ENCODE data around the gene MXRA7.

- TF ChIP-seq CTCF (IDR thresholded peaks at IDR 0.05) (no peak), RXRA (IDR thresholded peaks at IDR 0.05; ENCODE audit: borderline replicate concordance, low read depth) (no peak), NFIC (IDR thresholded peaks at IDR 0.05; ENCODE audit: borderline replicate concordance) (no peak), REST (IDR thresholded peaks at IDR 0.05; ENCODE audit: low read depth, low read length) (no peak), EZH2phosphoT487 (IDR thresholded peaks at IDR 0.05; ENCODE audit: borderline replicate concordance, low read depth) (no peak), GABPA (IDR thresholded peaks at IDR 0.05; ENCODE audit: low read depth) (no peak), FOXJ3 (CRISPR knock-in tag; IDR thresholded peaks at IDR 0.05) (no peak), SMC3 (IDR thresholded peaks at IDR 0.05; ENCODE audit: low read depth, low read length) (no peak), POLR2AphosphoS5 (IDR thresholded peaks at IDR 0.05; ENCODE audit: low read depth, low read length) (no peak; the same call in 1 of the 2 replicates)
These were observed 32.2 kb upstream of the MXRA7 start for GRCh38 chr17:76742958-76743357.

All from SK-N-SH (cell line).